A673 (cell line): ENCODE results near the gene IGF1R. TPM values are rescaled to one million over a fixed set of nuclear protein-coding genes. Genes with fewer than 3 reads are reported as not detected.

Source experiments
- BruUV-seq: library from RNA; stranded (reverse); fragments of 400-500 nt; replicated peaks from 2 replicates; lab custom pipeline; 2021; lab: Mats Ljungman, UMichigan
- CTCF ChIA-PET: fragments of 300-600 bp; sonication (Branson Sonifier 250); formaldehyde crosslinking; loops from one replicate; lab custom pipeline; 2022; ENCODE audit warnings: antibody characterized with exemption; lab: Charles Lee
- POLR2A ChIA-PET: fragments of 300-600 bp; sonication (Branson Sonifier 250); formaldehyde crosslinking; loops from one replicate; lab custom pipeline; 2022; ENCODE audit warnings: antibody characterized with exemption; ENCODE audit not compliant: low non-redundant PET; lab: Charles Lee
- DNase-seq: peaks from one replicate; pipeline ENCODE4 v3.0.0-alpha.2; 2015; ENCODE audit warnings: low spot score
- H3K27ac ChIP-seq: fragments of 200-600 bp; sonication (generic); 2 replicates; pipeline ENCODE4 v1.5.1; 2016; ENCODE audit warnings: mixed run types, low read depth, mild to moderate bottlenecking, mixed read lengths, antibody characterized with exemption, low read length; ENCODE audit not compliant: poor library complexity, severe bottlenecking
- H3K27me3 ChIP-seq: fragments of 200-600 bp; sonication (generic); replicated peaks from 2 replicates; pipeline ENCODE4 v1.6.1; 2017; ENCODE audit warnings: mixed run types, low read depth, mild to moderate bottlenecking, mixed read lengths, antibody characterized with exemption, low read length; ENCODE audit not compliant: insufficient read depth, poor library complexity
- H3K36me3 ChIP-seq: fragments of 200-600 bp; sonication (generic); 2 replicates; pipeline ENCODE4 v1.6.1; 2016; ENCODE audit warnings: mixed run types, mild to moderate bottlenecking, mixed read lengths, antibody characterized with exemption, low read length; ENCODE audit not compliant: insufficient read depth, poor library complexity, severe bottlenecking
- H3K4me1 ChIP-seq: fragments of 200-600 bp; sonication (generic); 2 replicates; pipeline ENCODE4 v1.6.1; 2017; ENCODE audit warnings: mixed run types, mild to moderate bottlenecking, mixed read lengths, antibody characterized with exemption, low read length; ENCODE audit not compliant: insufficient read depth, poor library complexity, severe bottlenecking
- H3K4me3 ChIP-seq: fragments of 200-600 bp; sonication (generic); 2 replicates; pipeline ENCODE4 v1.5.1; 2016; ENCODE audit warnings: low read depth, mixed run types, mild to moderate bottlenecking, mixed read lengths, low read length; ENCODE audit not compliant: poor library complexity, severe bottlenecking
- H3K9me3 ChIP-seq: fragments of 200-600 bp; sonication (generic); 2 replicates; pipeline ENCODE4 v1.6.1; 2016; ENCODE audit warnings: mixed run types, low read depth, mild to moderate bottlenecking, mixed read lengths, antibody characterized with exemption, low read length; ENCODE audit not compliant: poor library complexity, severe bottlenecking
- EZH2 ChIP-seq: fragments of 200-600 bp; sonication (generic); IDR thresholded peaks from 2 replicates; pipeline ENCODE4 v1.6.1; 2017; ENCODE audit warnings: borderline replicate concordance, low read depth, mild to moderate bottlenecking, mixed read lengths, antibody characterized with exemption, low read length; ENCODE audit not compliant: poor library complexity, severe bottlenecking
- intact Hi-C: fragments of 100-400 bp; cut with micrococcal nuclease; formaldehyde crosslinking; loops from one replicate; pipeline ENCODE4 v1.10.0; 2022; ENCODE audit not compliant: unreplicated experiment
- total RNA-seq: library from RNA; stranded (reverse); gene quantifications from 2 replicates; pipeline ENCODE4 v1.2.3, GENCODE V29; 2021
- TF ChIP-seq, protein P1 (sequence below): fragments of 300-800, 200-600 bp; sonication (generic); conservative IDR thresholded peaks from 2 replicates; pipeline ENCODE4 v1.5.1; 2017; ENCODE audit warnings: low read depth, mild to moderate bottlenecking, antibody characterized with exemption, low read length, moderate library complexity, mixed read lengths

Gene IGF1R
- total RNA-seq, 1 experiment from 2014 or later = 34.9 TPM

- Histone ChIP-seq H3K4me1 (peaks cover 18% of the 10 kb centered on the region), H3K9me3 (no peaks in the 10 kb centered on the region), H3K36me3 (peaks cover 2% of the 10 kb centered on the region), H3K4me3 (no peak overlapping the region), H3K27ac (no peak overlapping the region), H3K27me3 (no peaks in the 10 kb centered on the region)
- intact Hi-C loops = no loop called here
- no peak for DNase-seq
- ChIA-PET CTCF (no interaction called here), POLR2A (no interaction called here)
- TF ChIP-seq, protein P1, sequence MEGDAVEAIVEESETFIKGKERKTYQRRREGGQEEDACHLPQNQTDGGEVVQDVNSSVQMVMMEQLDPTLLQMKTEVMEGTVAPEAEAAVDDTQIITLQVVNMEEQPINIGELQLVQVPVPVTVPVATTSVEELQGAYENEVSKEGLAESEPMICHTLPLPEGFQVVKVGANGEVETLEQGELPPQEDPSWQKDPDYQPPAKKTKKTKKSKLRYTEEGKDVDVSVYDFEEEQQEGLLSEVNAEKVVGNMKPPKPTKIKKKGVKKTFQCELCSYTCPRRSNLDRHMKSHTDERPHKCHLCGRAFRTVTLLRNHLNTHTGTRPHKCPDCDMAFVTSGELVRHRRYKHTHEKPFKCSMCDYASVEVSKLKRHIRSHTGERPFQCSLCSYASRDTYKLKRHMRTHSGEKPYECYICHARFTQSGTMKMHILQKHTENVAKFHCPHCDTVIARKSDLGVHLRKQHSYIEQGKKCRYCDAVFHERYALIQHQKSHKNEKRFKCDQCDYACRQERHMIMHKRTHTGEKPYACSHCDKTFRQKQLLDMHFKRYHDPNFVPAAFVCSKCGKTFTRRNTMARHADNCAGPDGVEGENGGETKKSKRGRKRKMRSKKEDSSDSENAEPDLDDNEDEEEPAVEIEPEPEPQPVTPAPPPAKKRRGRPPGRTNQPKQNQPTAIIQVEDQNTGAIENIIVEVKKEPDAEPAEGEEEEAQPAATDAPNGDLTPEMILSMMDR = no peak
- no peak for TF ChIP-seq EZH2
- no TSS peak for BruUV-seq
Measured at GRCh38 chr15:98938105-98938417, 289.7 kb downstream of the IGF1R start.

GRCh38 chr15:98938799-98939198 lies 290.5 kb downstream of the IGF1R start:
- Histone ChIP-seq H3K27me3 (no peaks in the 10 kb centered on the region), H3K36me3 (peaks cover 3% of the 10 kb centered on the region), H3K27ac (no peak overlapping the region), H3K4me3 (no peak overlapping the region), H3K4me1 (peaks cover 18% of the 10 kb centered on the region), H3K9me3 (no peaks in the 10 kb centered on the region)
- POLR2A ChIA-PET = interaction anchor here (0.6 kb wide), 1 partner anchor 16 kb away, joined by 3 read pairs; no protein-coding TSS in a partner anchor
- TF ChIP-seq, protein P1 = no peak
- TF ChIP-seq EZH2 = no peak
- intact Hi-C loops = no loop called here
- CTCF ChIA-PET = no interaction called here
- BruUV-seq = no TSS peak
- no peak for DNase-seq

- Histone ChIP-seq H3K36me3 (peaks cover 3% of the 10 kb centered on the region), H3K4me3 (no peak overlapping the region), H3K27me3 (no peaks in the 10 kb centered on the region), H3K27ac (no peak overlapping the region), H3K9me3 (no peaks in the 10 kb centered on the region), H3K4me1 (peaks cover 18% of the 10 kb centered on the region)
- intact Hi-C loops = no loop called here
- ChIA-PET POLR2A (interaction anchor here (0.6 kb wide), 1 partner anchor 15 kb away, joined by 3 read pairs; no protein-coding TSS in a partner anchor), CTCF (no interaction called here)
- no TSS peak for BruUV-seq
- DNase-seq = no peak
- TF ChIP-seq, protein P1 = no peak
- no peak for TF ChIP-seq EZH2
Measured at GRCh38 chr15:98939311-98940080, 291.2 kb downstream of the IGF1R start.
